HG03354 (cell line): ENCODE data around the gene USP47.

Source experiments
- ATAC-seq: cut with Tn5 transposase; IDR thresholded peaks from one replicate; pipeline ENCODE4 v1.9.1; 2021; ENCODE audit warnings: mild to moderate bottlenecking; ENCODE audit not compliant: unreplicated experiment, poor library complexity, severe bottlenecking

The USP47 gene

GRCh38 chr11:11961399-11962028, 119.7 kb downstream of the USP47 start:
- ATAC-seq = no peak

- ATAC-seq = no peak
These were observed 121.3 kb downstream of the USP47 start for GRCh38 chr11:11963067-11963466.

DNA sequence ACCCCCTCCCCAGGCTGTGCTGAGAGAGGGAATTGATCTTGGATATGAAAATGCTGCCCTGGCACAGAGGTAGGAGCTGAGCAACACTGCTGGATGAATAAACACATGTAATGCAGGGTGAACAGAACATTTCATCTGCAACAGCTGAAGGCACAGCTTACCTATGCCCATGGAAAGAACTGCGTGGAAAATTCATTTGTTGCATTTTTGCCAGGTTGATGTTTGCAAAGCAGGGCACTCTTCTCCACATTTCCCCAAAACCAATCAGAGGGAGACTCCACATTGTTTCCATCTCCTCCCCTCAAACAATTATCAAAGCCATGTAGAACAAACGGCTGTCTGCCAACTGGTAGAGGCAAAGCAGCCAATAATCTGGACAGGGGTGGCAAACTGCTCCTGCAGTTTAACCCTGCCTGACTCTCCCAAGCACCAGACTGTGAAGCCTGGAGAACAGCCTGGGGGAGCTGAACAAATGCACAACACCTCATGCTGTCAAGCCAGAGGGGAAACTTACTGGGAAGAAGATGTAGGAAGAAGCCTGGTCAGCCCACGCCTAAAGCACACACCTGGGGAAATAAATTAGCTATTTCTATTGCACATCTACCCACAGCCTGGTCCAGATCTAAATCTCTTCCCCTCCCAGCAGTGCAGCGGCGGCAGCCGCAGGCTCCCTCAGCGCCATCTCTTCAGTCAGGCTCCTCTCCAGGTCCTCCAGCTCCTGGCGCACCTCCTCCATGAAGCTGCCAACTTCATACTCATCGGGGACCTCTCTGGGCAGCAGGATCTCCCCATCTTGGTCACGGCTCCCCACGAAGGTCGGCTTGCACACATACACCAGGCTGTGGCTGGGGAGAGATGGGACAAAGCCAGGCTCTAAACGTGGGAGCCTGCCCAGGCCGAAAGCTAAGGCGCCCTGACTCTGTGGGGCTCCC, 122.3 kb downstream of the USP47 start:
- no peak for ATAC-seq

GRCh38 chr11:11964774-11965150, 123.0 kb downstream of the USP47 start:
- ATAC-seq = no peak

GRCh38 chr11:11965192-11965591, 123.4 kb downstream of the USP47 start:
- no peak for ATAC-seq

DNA sequence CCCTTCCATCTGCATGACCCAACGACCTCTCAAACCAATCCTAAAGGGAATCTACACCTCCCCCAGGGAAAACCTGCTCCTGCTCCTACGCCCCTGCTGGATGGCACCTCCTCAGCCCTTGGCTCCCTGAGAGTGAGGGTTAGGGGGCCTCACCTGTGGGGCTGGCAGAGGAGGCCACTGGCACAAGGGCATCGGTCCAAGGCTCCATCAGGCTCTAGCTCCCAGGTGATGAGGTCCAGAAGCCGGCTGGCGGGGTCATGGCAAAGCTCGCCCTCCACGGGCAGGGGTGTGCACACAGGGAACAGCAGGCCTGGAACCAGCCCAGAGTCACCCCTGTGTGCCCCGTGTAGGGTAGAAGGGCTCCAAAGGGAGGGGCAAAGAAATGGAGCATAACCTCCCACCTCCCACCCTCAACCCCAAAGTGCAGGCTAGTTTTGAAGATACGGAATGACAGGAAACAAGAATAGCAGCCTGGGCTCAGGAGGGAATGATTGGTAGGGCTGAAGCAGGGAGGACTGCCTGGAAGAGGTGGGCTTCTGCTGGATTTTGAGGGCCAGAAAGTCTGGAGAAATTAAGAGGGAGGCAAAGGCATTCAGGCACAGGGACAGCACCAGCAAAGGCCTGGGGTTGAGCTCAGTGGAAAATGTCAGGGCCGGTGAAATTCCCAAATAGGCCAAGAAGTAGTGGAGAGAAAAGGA, 124.0 kb downstream of the USP47 start:
- no peak for ATAC-seq

GRCh38 chr11:11966354-11966741, 124.6 kb downstream of the USP47 start:
- no peak for ATAC-seq

DNA sequence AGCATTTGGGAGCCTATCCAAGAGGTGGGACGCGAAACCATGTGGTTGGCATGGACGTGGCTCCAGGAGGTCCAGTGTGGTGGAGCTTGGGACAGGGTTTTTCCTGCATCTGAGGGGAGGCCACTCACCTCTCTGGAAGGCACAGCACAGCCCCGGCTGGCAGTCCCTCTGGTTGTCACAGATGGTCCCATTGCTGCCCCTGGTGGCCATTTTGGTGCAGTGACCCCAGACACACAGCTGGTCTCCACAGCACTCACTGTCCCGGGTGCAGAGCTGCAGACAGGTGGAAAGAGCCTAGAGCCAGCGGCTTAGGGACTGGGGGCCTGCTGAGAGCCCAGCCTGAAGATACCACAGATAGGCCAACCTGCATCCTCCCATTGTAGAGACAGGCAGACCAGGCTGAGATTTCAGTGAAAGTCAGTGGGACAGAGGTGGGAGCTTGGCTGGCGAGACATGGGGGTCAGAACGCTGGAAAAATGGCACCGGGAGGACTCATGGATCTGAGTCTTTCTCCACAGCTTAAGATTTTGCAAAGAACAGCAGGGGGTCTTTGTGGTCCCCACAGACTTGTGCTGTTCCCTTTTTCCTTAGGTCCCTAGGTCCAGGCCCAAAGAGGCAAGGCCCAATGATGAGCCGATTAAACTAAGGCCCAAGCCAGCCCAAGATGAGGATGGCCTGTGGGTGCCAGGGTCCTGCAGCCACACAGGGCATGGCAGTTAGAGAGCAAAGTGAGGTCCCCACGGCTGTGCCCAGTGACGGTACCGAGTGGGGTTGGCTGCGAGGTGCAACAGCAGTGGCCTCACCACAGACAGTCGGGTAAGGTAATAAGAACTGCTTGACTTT, 125.3 kb downstream of the USP47 start:
- peak; percentile 94 for ATAC-seq

GRCh38 chr11:11967669-11968510, 126.1 kb downstream of the USP47 start:
- ATAC-seq = no peak

- no peak for ATAC-seq
These were observed 126.9 kb downstream of the USP47 start for GRCh38 chr11:11968511-11969280.

DNA sequence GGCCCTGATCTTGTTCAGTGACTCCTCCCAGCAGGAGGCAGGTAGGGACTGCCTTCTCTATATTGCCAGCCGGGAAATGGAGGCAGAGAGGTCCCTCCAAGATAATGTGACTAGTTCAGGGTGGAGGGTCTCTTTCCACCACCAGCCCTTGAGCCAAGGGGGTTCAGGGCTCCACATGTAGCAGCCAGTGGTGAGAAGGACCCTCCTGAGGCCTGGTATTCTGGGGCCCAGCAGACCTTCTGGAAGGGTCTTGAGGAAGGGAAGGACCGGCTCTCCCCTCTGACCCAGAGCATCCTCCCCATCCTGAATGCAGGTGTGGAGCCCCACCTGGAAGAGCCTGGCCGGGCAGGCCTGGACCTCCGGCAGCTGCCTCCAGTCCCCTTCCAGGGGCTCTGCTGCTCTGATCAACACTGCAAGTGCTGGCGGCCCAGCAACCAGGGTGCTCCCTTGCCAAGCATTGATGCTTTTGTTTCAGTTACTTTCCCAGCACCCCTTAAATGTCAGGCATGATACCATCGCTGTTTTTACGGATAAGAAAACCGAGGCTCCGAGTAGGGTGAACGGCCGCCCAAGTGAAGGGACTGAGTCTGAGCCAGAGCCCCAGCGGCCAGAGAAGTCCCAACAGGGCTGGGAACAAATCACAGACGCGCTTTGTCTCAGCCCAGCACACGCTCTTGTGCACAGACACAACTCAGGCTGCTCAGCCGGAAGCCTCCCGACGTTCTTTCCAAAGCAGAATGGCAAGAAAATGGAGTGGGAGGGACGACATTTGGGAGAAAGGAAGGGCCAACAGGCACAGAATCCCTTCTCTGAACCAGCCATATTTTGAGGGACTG, 127.8 kb downstream of the USP47 start:
- ATAC-seq = no peak

- ATAC-seq = no peak
These were observed 128.8 kb downstream of the USP47 start for GRCh38 chr11:11970556-11970955.

DNA sequence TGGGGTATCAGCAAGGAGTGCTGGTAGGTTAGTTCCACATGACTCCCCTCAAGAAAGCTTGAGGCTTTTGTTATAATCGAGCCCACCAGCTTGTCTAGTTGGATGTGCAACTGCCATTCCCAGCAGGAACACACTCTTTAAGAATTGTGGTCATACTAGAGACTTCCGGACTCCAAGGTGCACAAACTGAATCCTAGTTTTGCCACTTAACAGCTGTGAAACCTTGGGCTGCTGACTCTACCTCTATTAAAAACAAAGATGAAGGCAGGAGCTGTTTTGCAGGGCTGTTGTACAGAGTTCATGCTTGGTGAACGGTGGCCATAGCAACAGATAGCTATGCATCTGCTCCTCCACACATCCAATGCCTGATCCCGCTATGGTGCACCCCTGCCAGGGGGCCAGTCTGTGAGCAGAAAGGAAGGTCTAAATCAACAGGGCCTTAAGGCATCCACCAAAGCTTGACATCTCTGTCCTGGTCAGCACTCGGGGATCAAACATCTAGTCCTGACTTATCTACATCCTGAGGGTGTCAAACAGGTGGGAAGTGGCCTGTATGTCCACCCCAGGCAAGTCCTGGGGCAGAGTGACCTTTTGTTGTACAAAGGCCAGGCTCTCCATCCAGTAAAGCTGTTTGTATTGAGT, 130.3 kb downstream of the USP47 start:
- ATAC-seq = no peak

DNA sequence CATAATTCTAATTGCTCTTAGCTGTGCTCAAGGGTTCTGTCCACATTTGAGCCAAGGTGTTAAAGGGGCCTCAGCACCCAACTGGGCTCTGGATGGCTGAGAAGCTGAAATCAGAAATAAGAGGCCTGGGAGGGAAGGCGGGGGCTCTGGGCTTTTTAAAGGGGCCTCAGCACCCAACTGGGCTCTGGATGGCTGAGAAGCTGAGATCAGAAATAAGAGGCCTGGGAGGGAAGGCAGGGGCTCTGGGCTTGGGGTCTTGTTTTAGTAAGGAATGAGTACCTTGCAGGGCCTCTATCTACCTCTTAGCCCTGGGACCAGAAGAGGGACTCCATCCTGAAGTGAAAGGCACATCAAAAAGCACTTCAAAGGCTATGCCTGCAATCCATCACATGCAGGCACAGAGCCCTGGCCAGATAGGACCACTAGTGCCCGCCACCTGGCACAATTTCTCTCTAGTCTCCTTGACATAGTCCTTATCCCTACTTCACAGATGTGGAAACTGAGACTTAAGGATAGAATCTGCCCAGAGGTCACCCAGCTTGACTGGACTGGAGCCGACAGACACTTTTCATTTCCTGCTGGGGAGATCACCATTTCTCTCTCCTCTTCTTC, 131.1 kb downstream of the USP47 start:
- ATAC-seq = no peak

- ATAC-seq = no peak
These were observed 131.6 kb downstream of the USP47 start for GRCh38 chr11:11973361-11973800.

DNA sequence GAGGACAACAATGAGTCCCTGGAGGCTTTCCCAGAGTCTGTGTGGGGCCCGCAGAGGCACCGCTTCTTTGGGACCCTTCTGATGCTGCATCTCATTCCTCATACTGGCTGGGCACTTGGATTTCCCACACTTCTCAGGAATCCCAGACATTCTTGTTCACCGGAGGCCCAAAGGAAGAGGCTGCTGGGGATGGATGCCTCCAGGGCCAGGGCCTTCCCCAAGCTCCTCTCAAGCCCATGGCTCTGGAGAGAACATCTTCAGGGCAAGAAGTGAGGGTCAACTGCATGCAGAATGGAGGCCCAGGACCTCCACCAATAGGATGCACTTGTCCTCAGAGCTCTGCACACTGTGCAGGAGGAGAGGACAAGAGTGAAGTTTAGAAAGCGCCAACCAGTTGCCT, 132.1 kb downstream of the USP47 start:
- ATAC-seq = no peak
